WTC11 (cell line): ENCODE data around the gene STT3A. TPM values are rescaled to one million over a fixed set of nuclear protein-coding genes. Genes with fewer than 3 reads are reported as not detected.

Experiments used
- ATAC-seq: fragments of 200-7000 bp; cut with Tn5 transposase; 2 replicates; pipeline ENCODE4 v1.10.0; 2021; ENCODE audit warnings: mild to moderate bottlenecking, moderate library complexity
- CTCF ChIA-PET: fragments of 300-600 bp; sonication (Branson Sonifier 250); formaldehyde crosslinking; loops from one replicate; lab custom pipeline; 2021; ENCODE audit warnings: antibody characterized with exemption; lab: Charles Lee
- POLR2A ChIA-PET: fragments of 350-600 bp; sonication (Branson Sonifier 250); formaldehyde crosslinking; loops from one replicate; lab custom pipeline; 2021; ENCODE audit warnings: antibody characterized with exemption; lab: Charles Lee
- DNase-seq: peaks from one replicate; pipeline ENCODE4 v3.0.0; 2021; ENCODE audit warnings: low spot score
- H3K27ac Mint-ChIP-seq: 2 replicates; pipeline ENCODE4 v1.8.0; 2021; ENCODE audit warnings: mixed read lengths
- H3K27me3 Mint-ChIP-seq: 2 replicates; pipeline ENCODE4 v1.8.0; 2021; ENCODE audit warnings: low read depth, mild to moderate bottlenecking, moderate library complexity, mixed read lengths
- H3K36me3 Mint-ChIP-seq: 2 replicates; pipeline ENCODE4 v1.8.0; 2021; ENCODE audit warnings: mixed read lengths
- H3K4me1 Mint-ChIP-seq: 2 replicates; pipeline ENCODE4 v1.8.0; 2022; ENCODE audit warnings: mixed read lengths
- H3K4me3 Mint-ChIP-seq: 2 replicates; pipeline ENCODE4 v1.8.0; 2021; ENCODE audit warnings: mild to moderate bottlenecking, moderate library complexity, mixed read lengths
- H3K9me3 Mint-ChIP-seq: 2 replicates; pipeline ENCODE4 v1.8.0; 2021; ENCODE audit warnings: mixed read lengths
- ATF1 ChIP-seq: sonication (generic); formaldehyde crosslinking; IDR thresholded peaks from 2 replicates; pipeline ENCODE4 v1.8.1; 2023; ENCODE audit warnings: mild to moderate bottlenecking, moderate library complexity, missing genetic modification reagents
- CREB1 ChIP-seq: sonication (generic); formaldehyde crosslinking; IDR thresholded peaks from 2 replicates; pipeline ENCODE4 v1.8.0; 2023; ENCODE audit warnings: mild to moderate bottlenecking, missing genetic modification reagents
- ETV6 ChIP-seq: sonication (generic); formaldehyde crosslinking; IDR thresholded peaks from 2 replicates; pipeline ENCODE4 v1.8.1; 2022; ENCODE audit warnings: mild to moderate bottlenecking, missing genetic modification reagents
- FOXJ3 ChIP-seq: sonication (generic); formaldehyde crosslinking; IDR thresholded peaks from 2 replicates; pipeline ENCODE4 v1.9.0; 2021; ENCODE audit warnings: missing genetic modification reagents, mild to moderate bottlenecking, borderline replicate concordance
- GABPB1 ChIP-seq: sonication (generic); formaldehyde crosslinking; IDR thresholded peaks from 2 replicates; pipeline ENCODE4 v1.8.1; 2023; ENCODE audit warnings: mild to moderate bottlenecking, missing genetic modification reagents
- GTF2I ChIP-seq: fragments of 250-450 bp; sonication (Bioruptor Pico); conservative IDR thresholded peaks from 2 replicates; pipeline ENCODE4 v1.4.0; 2021; ENCODE audit warnings: mild to moderate bottlenecking
- HMGA2 ChIP-seq: fragments of 250-450 bp; sonication (Bioruptor Pico); IDR thresholded peaks from 2 replicates; pipeline ENCODE4 v1.4.0; 2021; ENCODE audit warnings: mild to moderate bottlenecking, moderate library complexity
- JAZF1 ChIP-seq: fragments of 250-450 bp; sonication (Bioruptor Pico); IDR thresholded peaks from 2 replicates; pipeline ENCODE4 v1.9.0; 2021; ENCODE audit warnings: moderate library complexity, mild to moderate bottlenecking, inconsistent platforms
- KAT7 ChIP-seq: sonication (generic); formaldehyde crosslinking; IDR thresholded peaks from 2 replicates; pipeline ENCODE4 v1.8.1; 2023; ENCODE audit warnings: missing genetic modification reagents, mild to moderate bottlenecking, borderline replicate concordance
- NFYB ChIP-seq: sonication (generic); formaldehyde crosslinking; conservative IDR thresholded peaks from 2 replicates; pipeline ENCODE4 v1.8.0; 2022; ENCODE audit warnings: low read depth, missing genetic modification reagents
- NR3C1 ChIP-seq: sonication (generic); formaldehyde crosslinking; conservative IDR thresholded peaks from 2 replicates; pipeline ENCODE4 v1.8.1; 2023; ENCODE audit warnings: low read depth, mild to moderate bottlenecking, missing genetic modification reagents
- SOX15 ChIP-seq: fragments of 250-450 bp; sonication (Bioruptor Pico); IDR thresholded peaks from 2 replicates; pipeline ENCODE4 v1.9.0; 2021; ENCODE audit warnings: mild to moderate bottlenecking
- ZNF219 ChIP-seq: sonication (generic); formaldehyde crosslinking; IDR thresholded peaks from 2 replicates; pipeline ENCODE4 v1.8.0; 2023; ENCODE audit warnings: missing genetic modification reagents, mild to moderate bottlenecking, borderline replicate concordance
- ZNF671 ChIP-seq: fragments of 250-450 bp; sonication (Bioruptor Pico); IDR thresholded peaks from 2 replicates; pipeline ENCODE4 v1.8.0; 2021; ENCODE audit warnings: mild to moderate bottlenecking
- total RNA-seq: library from RNA; stranded (reverse); gene quantifications from 3 replicates; pipeline ENCODE4 v1.2.3, GENCODE V29; 2021
- TF ChIP-seq, protein P1 (sequence below): fragments of 250-450 bp; sonication (Bioruptor Pico); conservative IDR thresholded peaks from 2 replicates; pipeline ENCODE4 v1.9.0; 2021; ENCODE audit warnings: mild to moderate bottlenecking
- TF ChIP-seq, protein P2 (sequence below): fragments of 250-450 bp; sonication (Bioruptor Pico); IDR thresholded peaks from 2 replicates; pipeline ENCODE4 v1.9.0; 2021; ENCODE audit warnings: moderate library complexity, mild to moderate bottlenecking, inconsistent platforms, borderline replicate concordance
- TF ChIP-seq, protein P3 (sequence below): sonication (generic); formaldehyde crosslinking; conservative IDR thresholded peaks from 2 replicates; pipeline ENCODE4 v1.8.1; 2023; ENCODE audit warnings: mild to moderate bottlenecking, low read depth, missing genetic modification reagents, moderate library complexity
- TF ChIP-seq, protein P4 (sequence below): sonication (generic); formaldehyde crosslinking; IDR thresholded peaks from 2 replicates; pipeline ENCODE4 v1.8.1; 2023; ENCODE audit warnings: mild to moderate bottlenecking, missing genetic modification reagents, borderline replicate concordance
- TF ChIP-seq, protein P5 (sequence below): sonication (generic); formaldehyde crosslinking; IDR thresholded peaks from 2 replicates; pipeline ENCODE4 v1.8.1; 2023; ENCODE audit warnings: mild to moderate bottlenecking, missing genetic modification reagents
- TF ChIP-seq, protein P6 (sequence below): fragments of 250-450 bp; sonication (Bioruptor Pico); IDR thresholded peaks from 2 replicates; pipeline ENCODE4 v1.8.0; 2021; ENCODE audit warnings: mild to moderate bottlenecking

The STT3A gene
- total RNA-seq, 1 experiment from 2014 or later = 144 TPM

DNA sequence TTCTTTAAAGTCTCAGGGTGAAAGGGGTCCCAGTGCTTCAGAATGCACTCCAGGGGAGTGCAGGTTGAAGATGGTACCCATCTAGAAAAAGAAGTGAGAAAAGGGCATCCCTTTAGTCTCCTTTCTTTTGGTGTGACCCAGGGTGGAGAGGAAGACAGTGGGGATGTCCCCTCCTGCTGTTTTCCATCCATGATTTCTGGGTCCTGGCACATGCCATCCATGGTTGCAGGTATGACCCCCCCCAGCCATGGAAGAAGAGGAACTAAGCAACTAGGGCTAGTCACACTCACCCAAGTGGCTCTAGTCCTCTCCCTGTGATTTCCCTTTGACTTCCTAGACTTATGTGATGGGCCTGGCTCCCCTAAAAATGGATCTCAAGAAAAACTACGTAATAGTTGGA is 39.3 kb upstream of the STT3A start:
- H3K4me3 Mint-ChIP-seq = no peak overlapping the region
- peaks cover 42% of the 10 kb centered on the region for H3K36me3 Mint-ChIP-seq
- H3K27ac Mint-ChIP-seq = no peak overlapping the region
- no peak for DNase-seq
- no peaks in the 10 kb centered on the region for H3K4me1 Mint-ChIP-seq
- peaks cover 53% of the 10 kb centered on the region for H3K9me3 Mint-ChIP-seq
- CTCF ChIA-PET = no interaction called here
- POLR2A ChIA-PET = no interaction called here
- peaks cover 24% of the 10 kb centered on the region for H3K27me3 Mint-ChIP-seq
- no peak for ATAC-seq
- no peak for TF ChIP-seq ZNF671 (CRISPR knock-in tag)
- TF ChIP-seq, protein P1, sequence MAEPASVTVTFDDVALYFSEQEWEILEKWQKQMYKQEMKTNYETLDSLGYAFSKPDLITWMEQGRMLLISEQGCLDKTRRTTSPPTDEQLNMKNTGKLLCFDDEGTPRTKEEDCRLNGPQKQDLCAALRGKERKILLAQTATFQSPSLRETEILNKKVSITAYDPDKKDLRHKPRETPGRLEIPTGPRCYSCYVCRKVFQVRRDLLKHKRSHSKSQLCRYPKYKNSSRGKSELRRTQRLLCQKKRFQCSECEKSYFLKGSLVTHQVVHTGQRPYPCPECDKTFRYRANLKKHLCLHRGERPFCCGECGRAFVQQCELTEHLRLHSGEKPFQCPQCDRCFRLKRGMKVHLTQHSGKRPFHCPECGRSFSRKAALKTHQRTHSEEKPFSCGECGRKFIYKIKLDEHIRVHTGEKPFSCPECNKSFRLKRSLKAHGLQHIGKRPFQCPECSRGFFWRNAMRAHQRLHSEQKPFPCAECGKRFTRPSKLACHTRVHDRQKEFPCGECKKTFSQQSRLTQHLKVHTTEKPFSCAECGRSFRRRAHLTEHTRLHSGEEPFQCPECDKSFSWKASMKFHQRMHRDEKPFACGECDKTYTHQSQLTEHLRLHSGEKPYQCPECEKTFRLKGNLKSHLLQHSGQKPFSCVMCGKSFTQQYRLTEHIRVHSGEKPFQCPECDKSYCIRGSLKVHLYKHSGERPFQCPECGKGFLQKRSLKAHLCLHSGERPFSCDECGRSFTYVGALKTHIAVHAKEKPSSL (CRISPR knock-in tag) = no peak
- TF ChIP-seq, protein P2, sequence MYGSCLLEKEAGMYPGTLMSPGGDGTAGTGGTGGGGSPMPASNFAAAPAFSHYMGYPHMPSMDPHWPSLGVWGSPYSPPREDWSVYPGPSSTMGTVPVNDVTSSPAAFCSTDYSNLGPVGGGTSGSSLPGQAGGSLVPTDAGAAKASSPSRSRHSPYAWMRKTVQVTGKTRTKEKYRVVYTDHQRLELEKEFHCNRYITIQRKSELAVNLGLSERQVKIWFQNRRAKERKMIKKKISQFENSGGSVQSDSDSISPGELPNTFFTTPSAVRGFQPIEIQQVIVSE (CRISPR knock-in tag) = no peak
- TF ChIP-seq NFYB = no peak
- no peak for TF ChIP-seq ETV6
- TF ChIP-seq GABPB1 (CRISPR knock-in tag) = no peak
- TF ChIP-seq FOXJ3 (CRISPR knock-in tag) = no peak
- TF ChIP-seq, protein P3, sequence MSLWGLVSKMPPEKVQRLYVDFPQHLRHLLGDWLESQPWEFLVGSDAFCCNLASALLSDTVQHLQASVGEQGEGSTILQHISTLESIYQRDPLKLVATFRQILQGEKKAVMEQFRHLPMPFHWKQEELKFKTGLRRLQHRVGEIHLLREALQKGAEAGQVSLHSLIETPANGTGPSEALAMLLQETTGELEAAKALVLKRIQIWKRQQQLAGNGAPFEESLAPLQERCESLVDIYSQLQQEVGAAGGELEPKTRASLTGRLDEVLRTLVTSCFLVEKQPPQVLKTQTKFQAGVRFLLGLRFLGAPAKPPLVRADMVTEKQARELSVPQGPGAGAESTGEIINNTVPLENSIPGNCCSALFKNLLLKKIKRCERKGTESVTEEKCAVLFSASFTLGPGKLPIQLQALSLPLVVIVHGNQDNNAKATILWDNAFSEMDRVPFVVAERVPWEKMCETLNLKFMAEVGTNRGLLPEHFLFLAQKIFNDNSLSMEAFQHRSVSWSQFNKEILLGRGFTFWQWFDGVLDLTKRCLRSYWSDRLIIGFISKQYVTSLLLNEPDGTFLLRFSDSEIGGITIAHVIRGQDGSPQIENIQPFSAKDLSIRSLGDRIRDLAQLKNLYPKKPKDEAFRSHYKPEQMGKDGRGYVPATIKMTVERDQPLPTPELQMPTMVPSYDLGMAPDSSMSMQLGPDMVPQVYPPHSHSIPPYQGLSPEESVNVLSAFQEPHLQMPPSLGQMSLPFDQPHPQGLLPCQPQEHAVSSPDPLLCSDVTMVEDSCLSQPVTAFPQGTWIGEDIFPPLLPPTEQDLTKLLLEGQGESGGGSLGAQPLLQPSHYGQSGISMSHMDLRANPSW = no peak
- TF ChIP-seq, protein P4, sequence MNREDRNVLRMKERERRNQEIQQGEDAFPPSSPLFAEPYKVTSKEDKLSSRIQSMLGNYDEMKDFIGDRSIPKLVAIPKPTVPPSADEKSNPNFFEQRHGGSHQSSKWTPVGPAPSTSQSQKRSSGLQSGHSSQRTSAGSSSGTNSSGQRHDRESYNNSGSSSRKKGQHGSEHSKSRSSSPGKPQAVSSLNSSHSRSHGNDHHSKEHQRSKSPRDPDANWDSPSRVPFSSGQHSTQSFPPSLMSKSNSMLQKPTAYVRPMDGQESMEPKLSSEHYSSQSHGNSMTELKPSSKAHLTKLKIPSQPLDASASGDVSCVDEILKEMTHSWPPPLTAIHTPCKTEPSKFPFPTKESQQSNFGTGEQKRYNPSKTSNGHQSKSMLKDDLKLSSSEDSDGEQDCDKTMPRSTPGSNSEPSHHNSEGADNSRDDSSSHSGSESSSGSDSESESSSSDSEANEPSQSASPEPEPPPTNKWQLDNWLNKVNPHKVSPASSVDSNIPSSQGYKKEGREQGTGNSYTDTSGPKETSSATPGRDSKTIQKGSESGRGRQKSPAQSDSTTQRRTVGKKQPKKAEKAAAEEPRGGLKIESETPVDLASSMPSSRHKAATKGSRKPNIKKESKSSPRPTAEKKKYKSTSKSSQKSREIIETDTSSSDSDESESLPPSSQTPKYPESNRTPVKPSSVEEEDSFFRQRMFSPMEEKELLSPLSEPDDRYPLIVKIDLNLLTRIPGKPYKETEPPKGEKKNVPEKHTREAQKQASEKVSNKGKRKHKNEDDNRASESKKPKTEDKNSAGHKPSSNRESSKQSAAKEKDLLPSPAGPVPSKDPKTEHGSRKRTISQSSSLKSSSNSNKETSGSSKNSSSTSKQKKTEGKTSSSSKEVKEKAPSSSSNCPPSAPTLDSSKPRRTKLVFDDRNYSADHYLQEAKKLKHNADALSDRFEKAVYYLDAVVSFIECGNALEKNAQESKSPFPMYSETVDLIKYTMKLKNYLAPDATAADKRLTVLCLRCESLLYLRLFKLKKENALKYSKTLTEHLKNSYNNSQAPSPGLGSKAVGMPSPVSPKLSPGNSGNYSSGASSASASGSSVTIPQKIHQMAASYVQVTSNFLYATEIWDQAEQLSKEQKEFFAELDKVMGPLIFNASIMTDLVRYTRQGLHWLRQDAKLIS (CRISPR knock-in tag) = no peak
- no peak for TF ChIP-seq NR3C1 (CRISPR knock-in tag)
- TF ChIP-seq, protein P5, sequence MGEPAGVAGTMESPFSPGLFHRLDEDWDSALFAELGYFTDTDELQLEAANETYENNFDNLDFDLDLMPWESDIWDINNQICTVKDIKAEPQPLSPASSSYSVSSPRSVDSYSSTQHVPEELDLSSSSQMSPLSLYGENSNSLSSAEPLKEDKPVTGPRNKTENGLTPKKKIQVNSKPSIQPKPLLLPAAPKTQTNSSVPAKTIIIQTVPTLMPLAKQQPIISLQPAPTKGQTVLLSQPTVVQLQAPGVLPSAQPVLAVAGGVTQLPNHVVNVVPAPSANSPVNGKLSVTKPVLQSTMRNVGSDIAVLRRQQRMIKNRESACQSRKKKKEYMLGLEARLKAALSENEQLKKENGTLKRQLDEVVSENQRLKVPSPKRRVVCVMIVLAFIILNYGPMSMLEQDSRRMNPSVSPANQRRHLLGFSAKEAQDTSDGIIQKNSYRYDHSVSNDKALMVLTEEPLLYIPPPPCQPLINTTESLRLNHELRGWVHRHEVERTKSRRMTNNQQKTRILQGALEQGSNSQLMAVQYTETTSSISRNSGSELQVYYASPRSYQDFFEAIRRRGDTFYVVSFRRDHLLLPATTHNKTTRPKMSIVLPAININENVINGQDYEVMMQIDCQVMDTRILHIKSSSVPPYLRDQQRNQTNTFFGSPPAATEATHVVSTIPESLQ (CRISPR knock-in tag) = no peak
- TF ChIP-seq JAZF1 = no peak
- TF ChIP-seq GTF2I = no peak
- TF ChIP-seq SOX15 = no peak
- TF ChIP-seq ATF1 (CRISPR knock-in tag) = no peak
- no peak for TF ChIP-seq CREB1 (CRISPR knock-in tag)
- TF ChIP-seq ZNF219 = no peak
- TF ChIP-seq, protein P6, sequence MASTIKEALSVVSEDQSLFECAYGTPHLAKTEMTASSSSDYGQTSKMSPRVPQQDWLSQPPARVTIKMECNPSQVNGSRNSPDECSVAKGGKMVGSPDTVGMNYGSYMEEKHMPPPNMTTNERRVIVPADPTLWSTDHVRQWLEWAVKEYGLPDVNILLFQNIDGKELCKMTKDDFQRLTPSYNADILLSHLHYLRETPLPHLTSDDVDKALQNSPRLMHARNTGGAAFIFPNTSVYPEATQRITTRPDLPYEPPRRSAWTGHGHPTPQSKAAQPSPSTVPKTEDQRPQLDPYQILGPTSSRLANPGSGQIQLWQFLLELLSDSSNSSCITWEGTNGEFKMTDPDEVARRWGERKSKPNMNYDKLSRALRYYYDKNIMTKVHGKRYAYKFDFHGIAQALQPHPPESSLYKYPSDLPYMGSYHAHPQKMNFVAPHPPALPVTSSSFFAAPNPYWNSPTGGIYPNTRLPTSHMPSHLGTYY = no peak
- no peak for TF ChIP-seq HMGA2 (CRISPR knock-in tag)
- TF ChIP-seq KAT7 (CRISPR knock-in tag) = no peak
